ENCODE data around the gene LINS1. TPM values are rescaled to one million over a fixed set of nuclear protein-coding genes. Genes with fewer than 3 reads are reported as not detected.

Gene LINS1
- total and polyA plus RNA-seq, 2 of the 8 experiments (the other 6 are each of a cell fraction or from before 2014, with no cell fraction given): 4.2 to 8.1 TPM

DNA sequence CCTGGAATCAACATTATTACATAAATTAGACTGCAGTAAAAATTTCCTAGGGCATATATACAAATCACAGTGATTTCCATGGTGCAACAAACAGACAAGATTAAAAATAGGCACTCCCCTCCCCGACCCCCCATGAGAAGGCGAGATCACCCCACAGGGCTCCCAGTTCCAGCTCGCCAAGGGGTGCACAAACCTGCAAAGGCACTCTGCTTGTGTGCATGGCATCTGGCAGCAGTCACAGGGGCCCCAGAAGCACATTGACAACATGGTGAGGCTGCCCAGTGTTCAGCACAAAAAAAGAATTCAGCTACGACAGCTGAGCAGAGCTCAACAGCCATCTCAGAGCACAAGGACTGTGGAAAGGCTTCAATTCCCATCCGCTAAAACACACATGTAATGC lies 54.0 kb downstream of the LINS1 start:
- POLR2A ChIA-PET (ENCODE audit: partially characterized antibody): no interaction called here
- no peak overlapping the region for H3K18ac ChIP-seq (ENCODE audit: extremely low read depth, low read length)
- H3K56ac ChIP-seq (replicated peaks; ENCODE audit: insufficient read length, low read depth, low read length): no peak overlapping the region
- H4K8ac ChIP-seq (ENCODE audit: extremely low read depth, insufficient read depth, low read length): no peak overlapping the region
- no peak overlapping the region for H3K4me3 ChIP-seq (ENCODE audit: extremely low read depth in 1 of 4, insufficient read depth in 2 of 4, low read depth in 3 of 4, low read length in 4 of 4)
- H3K27ac ChIP-seq (ENCODE audit: low read depth, low read length): no peak overlapping the region
- FAIRE-seq (no peak), DNase-seq (ENCODE audit: low read depth in 1 of 2, low spot score in 2 of 2) (no peak)
- H4K91ac ChIP-seq (replicated peaks; ENCODE audit: insufficient read length, low read length): no peak overlapping the region
- peaks cover 20 to 39% of the 10 kb centered on the region in 2 experiments; a peak in 3 of 4 replicates for H3K9me3 ChIP-seq (ENCODE audit: insufficient read depth in 2 of 2, low read depth in 1 of 2, low read length in 1 of 2)
- H2AFZ ChIP-seq (ENCODE audit: low read length): no peak overlapping the region
- H3K4me2 ChIP-seq (ENCODE audit: insufficient read depth in 1 of 2, low read depth in 2 of 2, low read length in 2 of 2): no peak overlapping the region
- no peak overlapping the region for H2BK15ac ChIP-seq (ENCODE audit: low read length)
- no peak overlapping the region for H2BK20ac ChIP-seq (ENCODE audit: low read length)
- no peak overlapping the region for H3K14ac ChIP-seq (ENCODE audit: insufficient read length)
- no peak overlapping the region for H2BK5ac ChIP-seq (ENCODE audit: low read depth, low read length)
- no peak overlapping the region for H2AK5ac ChIP-seq (ENCODE audit: low read depth, low read length)
- no peaks in the 10 kb centered on the region for H3K23me2 ChIP-seq (ENCODE audit: low read depth, low read length)
- no peaks in the 10 kb centered on the region for H3K79me1 ChIP-seq (ENCODE audit: low read depth, low read length)
- H3K79me2 ChIP-seq (ENCODE audit: control insufficient read depth in 1 of 2, insufficient read depth in 2 of 2, low read length in 2 of 2): no peaks in the 10 kb centered on the region
- H3K4ac ChIP-seq (replicated peaks; ENCODE audit: insufficient read length, low read depth, low read length): no peak overlapping the region
- H2BK12ac ChIP-seq (ENCODE audit: low read depth, low read length): no peak overlapping the region
- no peak for TF ChIP-seq CEBPB (IDR thresholded peaks at IDR 0.05; ENCODE audit: low read depth, low read length)
- TF ChIP-seq RNF2 (IDR thresholded peaks at IDR 0.05; ENCODE audit: borderline replicate concordance, low read depth, low read length, missing control alignments, poor library complexity, severe bottlenecking): no peak
- TF ChIP-seq E2F6 (IDR thresholded peaks at IDR 0.05): no peak
- TF ChIP-seq BACH1 (IDR thresholded peaks at IDR 0.05; ENCODE audit: low read length): no peak
- no peak overlapping the region for H3K9ac ChIP-seq (replicated peaks in 1 of 4; ENCODE audit: extremely low read depth in 1 of 4, low read depth in 3 of 4, low read length in 3 of 4)
- 81% methylated on average over 5 of the region's 5 CpGs; no CpG with 5 or more reads in 1 of the 2 experiments for WGBS, 2 experiments (ENCODE audit: extremely low coverage in 1 of 2, insufficient coverage in 1 of 2, insufficient read length in 1 of 2, insufficient replicate concordance in 2 of 2, low coverage in 1 of 2, low lambda C conversion rate in 2 of 2, missing lambda C conversion rate in 1 of 2)
- CTCF ChIA-PET (ENCODE audit: partially characterized antibody): no interaction called here
- H4K5ac ChIP-seq (ENCODE audit: insufficient read length, low read depth, low read length): no peak overlapping the region
- H4K20me1 ChIP-seq (replicated peaks in 1 of 2; ENCODE audit: control insufficient read depth in 1 of 2, insufficient read depth in 2 of 2, low read length in 2 of 2): no peaks in the 10 kb centered on the region
- no peaks in the 10 kb centered on the region for H3K36me3 ChIP-seq (ENCODE audit: control insufficient read depth in 2 of 4, insufficient read depth in 4 of 4, low read length in 3 of 4)
- H3K27me3 ChIP-seq (replicated peaks in 1 of 4; ENCODE audit: control insufficient read depth in 3 of 4, extremely low read depth in 1 of 4, insufficient read depth in 3 of 4, low read length in 3 of 4): no peaks in the 10 kb centered on the region
- no peak overlapping the region for H3K23ac ChIP-seq (ENCODE audit: insufficient read length)
- no peaks in the 10 kb centered on the region for H3K4me1 ChIP-seq (replicated peaks in 1 of 4; ENCODE audit: control insufficient read depth in 3 of 4, insufficient read depth in 4 of 4, low read length in 3 of 4)
- H2BK120ac ChIP-seq (replicated peaks; ENCODE audit: low read depth, low read length): no peak overlapping the region

Data from H1 (cell line).